SHP77 (cell line): ENCODE results near the gene ARHGAP26.
"Not testable (repeated sequence)": the region's sequence is repeated elsewhere in the genome, so short reads cannot be mapped to it uniquely, and the experiment has no call there.

ENCODE experiments used
- DNase-seq, 2 experiments: peaks; one replicate each; lab custom pipeline; 2025; lab: John Stamatoyannopoulos, UW

The ARHGAP26 gene

DNA sequence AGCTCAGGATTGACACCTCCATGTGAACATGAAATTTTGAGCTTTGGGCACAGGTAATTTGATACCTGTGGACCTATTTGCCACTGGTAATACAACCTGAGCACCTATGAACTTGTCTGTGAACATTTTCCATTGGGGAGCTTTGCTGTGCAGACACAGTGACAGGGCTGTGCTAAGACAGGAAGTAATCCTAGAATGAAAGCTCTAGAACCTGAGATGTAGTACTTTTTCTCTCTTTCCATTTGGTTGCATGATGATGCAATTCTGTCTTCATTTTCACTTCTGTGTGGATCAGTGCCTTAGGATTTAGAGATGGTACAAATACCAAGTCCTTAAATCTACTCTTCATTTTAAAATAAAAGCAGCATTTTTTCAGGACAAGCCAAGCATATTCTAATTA lies 416.4 kb downstream of the ARHGAP26 start:
- no peak for DNase-seq

DNA sequence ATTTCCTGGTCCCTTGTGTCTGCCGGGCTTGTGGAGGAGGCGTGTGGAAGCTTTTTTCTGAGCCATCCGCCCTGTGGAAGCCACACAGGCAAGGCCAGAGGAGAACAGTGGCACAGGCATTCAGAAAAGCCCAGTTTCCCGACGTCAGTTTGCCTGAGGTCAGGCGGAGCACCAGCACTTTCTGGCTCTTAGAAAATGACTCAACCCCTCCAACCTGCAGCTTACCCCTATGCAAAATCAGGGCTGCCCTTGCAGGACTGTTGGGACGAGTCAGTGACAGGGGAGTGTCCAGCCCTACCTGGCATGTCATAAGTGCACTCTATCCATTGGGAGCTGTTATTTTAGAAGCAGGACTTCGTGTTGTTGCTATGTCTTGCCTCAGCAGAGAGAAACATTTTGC lies 417.3 kb downstream of the ARHGAP26 start:
- DNase-seq = no peak

DNA sequence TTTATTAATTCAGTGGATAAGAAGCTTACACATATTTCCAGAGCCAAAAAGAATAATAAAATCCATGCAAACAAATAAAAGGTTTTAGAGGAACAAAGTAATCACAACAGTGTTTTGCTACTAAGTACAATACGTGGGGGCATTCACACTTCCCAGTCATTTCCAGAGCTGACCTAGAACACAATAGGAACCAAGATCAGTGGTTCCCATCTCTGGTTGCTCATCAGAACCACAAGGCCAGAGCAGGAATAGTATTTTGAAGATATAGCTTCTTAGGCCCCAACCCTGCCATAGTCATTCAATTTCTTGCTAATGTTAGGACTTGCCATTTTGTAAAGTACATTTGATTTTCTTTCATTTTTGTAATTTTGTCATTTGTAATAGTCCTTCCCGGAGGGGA lies 417.9 kb downstream of the ARHGAP26 start:
- DNase-seq = no peak

DNA sequence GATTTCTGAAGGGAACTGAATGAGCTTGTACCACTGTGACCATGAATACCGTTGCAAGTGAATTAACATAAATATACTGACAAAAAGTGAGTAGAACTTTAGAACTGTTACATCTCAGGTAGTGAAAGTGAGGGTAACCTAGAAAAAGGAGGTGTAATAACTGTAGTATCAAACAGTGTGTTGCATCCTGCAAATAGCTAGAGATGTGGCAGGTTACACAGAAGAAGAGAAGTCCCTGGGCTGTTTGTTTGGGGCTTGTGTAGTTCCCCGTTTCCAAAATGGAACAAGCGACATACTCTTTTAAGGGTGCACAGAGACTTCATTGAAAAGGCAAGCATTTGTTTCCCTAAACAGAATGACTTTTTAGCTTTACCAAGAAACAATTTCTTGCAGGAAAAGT lies 418.5 kb downstream of the ARHGAP26 start:
- no peak for DNase-seq

DNA sequence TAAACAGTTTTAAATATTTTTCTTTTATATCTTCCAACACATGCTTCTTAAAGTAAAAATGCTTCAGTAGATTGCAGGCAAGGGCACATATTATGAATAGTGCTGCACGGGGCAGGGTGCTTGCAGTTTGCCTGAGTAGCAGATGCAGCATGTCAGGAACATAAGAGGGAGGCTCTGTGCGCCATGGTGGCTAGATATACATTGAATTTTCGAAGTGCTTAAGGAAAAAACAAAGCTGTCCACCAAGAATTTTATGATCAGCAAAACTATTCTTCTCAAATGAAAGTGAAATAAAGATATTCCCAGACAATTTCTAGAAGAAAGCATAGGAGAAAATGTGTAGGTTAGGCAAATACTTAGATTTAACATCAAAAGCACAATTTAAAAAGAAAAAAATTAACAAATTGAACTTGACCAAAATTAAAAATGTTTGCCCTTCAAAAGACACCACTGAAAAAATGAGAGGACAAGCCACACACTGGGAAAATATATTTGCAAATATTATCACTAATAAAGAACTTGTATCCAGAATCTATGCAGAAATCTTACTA lies 420.2 kb downstream of the ARHGAP26 start:
- DNase-seq = no peak

DNA sequence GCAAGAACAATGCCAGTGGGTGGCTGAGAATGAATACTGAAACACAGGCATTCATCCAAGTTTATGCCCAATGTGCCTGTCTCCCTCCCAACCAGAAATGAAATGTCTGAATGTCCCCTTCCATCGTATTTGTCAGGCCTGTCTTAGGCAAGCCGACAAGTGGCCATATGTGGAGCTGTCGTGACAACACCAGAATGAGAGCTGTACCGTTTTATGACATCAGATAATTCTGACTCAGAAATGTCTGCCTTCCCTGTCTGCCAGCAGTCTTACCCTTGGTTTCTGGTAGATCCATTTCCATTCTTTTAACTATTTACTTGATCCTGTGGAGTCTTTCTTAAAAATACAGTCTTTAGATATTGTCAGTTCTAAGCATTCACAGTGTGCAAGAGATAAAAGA lies 421.5 kb downstream of the ARHGAP26 start:
- no peak for DNase-seq

DNA sequence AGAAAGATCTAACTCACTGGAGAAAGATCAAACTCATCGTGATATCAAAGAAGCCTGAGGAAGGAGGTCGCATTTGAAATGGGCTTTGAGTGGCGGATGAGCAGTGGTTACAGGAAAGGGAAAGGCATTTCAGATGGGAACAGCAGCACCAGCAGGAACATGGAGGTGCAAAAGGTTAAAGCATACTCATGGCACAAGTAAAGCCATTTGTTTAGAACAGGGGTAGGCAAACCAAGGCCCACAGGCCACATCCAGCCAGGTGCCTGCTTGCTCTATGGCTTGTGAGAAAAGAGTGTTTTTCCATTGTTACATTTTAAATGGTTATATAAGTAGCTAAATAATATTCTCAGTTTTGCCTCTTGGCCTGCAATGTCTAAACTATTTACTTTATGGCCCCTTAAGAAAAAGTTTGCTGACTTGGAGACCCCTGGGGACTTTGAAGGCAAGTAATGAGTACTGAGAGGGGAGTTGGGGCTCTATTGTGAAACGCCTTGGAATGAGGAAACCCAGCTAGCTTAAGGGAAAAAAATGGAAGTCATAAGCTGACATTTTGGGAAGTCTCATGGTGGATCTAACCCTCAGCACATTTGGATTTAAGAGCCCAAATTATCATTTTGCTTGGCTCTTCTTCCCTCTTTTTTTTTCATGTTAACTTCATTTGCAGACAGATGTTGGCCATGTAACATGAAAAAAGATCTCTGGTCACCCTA lies 422.2 kb downstream of the ARHGAP26 start:
- no peak for DNase-seq

DNA sequence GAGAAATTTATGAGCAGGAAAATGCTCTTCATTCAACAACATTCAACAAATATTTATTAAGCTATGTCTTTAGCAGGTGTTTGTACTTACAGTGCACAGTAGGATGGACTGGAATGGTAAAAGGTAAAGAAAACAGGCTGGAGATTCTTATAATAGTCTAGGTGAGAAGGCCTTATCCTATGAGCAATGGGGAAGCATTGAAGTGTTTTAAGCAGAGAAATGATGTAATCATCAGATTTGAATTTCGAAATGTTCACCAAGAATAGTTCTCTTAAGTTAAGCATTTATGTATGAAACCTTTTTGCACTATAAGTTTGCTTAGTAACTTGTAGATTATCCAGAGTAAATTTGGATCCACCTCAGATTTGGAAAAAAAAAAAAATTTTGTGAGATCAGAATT lies 424.0 kb downstream of the ARHGAP26 start:
- no peak for DNase-seq

DNA sequence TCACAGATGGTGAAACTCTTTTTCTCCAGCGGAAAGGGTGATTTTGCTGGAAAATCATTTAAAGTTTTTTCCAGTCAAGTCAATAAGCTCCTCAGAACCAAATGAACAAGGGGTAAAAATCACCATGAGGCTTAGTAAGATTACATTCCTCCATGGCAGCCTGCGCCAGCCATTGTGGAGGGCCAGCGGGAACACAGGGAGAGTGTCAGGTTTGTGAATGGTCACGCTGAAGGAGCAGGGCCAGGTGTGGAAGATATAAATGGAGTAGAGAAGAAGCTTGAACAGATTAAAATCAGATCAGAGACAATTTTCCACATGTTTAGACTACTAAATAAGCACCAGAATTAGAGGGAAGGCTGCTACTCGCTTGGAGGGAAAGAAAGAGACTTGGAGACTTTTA lies 424.5 kb downstream of the ARHGAP26 start:
- no peak for DNase-seq

DNA sequence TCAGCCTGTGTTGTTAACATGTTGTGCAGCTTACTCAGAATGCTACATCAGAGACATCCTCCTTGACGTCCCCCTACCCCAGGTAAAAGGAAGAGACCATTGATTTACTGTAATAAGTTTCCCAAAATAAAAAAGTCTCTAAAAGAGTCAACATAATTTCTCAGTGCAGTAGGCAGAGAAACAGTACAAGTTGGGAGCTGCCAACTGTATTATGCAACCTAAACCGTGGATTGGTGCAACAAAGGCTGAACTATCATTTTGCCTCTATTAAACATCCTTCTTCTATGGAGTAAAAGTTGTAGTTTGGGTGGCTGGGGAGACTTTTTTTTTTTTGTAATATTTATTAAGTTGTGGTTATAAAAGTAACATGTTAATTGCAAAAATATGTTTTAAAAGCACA lies 425.3 kb downstream of the ARHGAP26 start:
- no peak for DNase-seq

DNA sequence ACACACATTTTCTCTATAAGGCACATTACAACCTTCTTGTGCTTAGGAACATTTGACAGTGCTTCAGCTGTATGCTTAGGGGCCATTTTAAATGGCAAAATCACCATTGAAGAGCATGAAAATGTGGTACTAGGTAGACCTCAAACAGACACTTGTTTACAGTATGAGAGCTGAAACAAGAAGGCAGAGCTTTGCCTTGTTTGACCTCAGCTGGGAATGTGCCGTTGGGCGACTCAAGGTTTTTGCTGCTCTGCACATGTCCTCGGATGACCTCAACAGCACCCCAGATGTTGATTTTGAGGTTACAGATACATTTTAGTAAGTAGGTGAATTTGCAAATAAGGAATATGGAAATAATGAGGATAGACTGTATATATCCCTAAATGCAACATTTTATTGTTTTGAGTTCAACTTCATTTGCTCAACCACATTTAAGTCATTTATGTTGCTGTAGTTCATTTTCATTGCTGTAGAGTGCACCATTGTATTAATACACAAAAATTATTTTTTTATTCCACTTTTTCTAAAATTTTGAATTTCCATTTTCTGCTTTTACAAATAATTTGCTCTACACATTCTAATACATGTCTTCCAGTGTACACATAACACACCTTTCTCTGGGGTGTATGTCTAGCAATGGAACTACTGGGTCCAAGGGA lies 426.6 kb downstream of the ARHGAP26 start:
- DNase-seq = no peak

DNA sequence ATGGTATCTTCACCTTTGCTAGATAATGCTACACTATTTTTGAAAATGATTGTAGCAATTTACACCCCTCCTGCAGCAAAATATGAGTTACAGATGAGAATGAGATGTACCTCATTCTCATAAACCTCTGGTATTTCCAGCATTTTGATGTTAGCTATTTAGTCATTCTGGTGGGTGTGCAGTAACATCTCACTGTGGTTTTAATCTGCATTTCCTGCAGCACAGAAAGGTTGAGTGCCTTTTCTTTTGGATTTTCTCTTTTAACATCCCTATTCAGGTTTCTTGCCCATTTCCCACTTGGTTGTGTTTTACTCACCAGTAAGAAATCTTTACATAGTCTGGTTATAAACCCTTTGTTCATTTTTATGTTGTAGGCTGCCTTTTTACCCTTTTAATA lies 427.1 kb downstream of the ARHGAP26 start:
- no peak for DNase-seq

DNA sequence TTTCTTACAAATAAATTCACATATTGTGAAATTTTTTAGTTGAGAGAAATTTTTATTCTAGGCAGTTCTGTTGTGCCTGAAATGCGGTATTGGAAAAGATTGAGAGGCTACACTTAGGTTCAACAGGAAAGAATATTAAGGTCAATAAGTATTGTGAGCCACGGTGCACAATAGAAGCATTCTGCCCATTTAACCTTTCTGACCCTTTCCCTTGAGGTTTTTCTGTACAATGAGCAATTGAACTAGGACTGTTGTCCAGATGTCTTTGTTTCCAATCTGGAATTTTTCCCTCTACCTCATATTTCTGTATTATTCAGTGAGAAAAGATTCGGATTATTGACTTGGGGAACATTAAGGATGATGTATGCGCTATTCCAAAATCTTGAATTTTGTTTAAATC lies 428.2 kb downstream of the ARHGAP26 start:
- no peak for DNase-seq

DNA sequence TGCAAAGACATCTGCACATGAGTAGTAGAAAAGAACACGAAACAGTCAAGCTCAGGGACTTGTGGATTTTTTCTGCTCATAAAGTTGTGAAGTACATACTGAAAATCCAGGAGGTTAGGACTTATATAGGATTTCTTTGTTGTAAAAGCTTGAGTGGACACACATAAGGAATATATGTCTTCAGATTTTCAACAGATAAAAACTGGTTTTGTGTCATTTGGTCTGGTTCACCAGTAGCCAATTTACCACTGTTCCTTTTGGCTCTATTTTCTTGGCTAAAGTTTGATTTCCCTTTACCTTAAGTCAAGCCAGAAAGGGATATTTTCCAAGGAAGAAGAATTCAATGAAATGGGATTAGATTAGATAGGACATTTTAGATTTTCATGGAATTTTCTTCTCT lies 429.0 kb downstream of the ARHGAP26 start:
- no peak for DNase-seq

DNA sequence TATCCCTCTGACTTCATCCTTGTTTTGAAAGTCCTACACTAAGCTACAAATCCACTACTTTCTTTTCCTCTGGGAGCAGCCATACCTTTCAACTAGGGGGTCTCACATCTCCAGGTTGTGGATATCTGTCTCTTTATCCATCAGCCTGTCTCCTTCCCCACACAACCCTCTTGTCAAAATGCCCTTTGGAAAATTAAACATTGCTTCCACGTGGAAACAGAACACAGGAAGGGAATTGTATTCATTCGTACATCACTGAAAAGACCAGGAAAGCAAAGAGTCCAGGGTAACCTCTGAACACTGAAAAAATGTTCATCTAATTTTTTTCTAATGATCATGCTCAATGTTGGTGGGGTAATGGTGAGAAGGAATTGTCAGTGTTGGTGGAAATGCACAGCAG lies 429.7 kb downstream of the ARHGAP26 start:
- no peak for DNase-seq

DNA sequence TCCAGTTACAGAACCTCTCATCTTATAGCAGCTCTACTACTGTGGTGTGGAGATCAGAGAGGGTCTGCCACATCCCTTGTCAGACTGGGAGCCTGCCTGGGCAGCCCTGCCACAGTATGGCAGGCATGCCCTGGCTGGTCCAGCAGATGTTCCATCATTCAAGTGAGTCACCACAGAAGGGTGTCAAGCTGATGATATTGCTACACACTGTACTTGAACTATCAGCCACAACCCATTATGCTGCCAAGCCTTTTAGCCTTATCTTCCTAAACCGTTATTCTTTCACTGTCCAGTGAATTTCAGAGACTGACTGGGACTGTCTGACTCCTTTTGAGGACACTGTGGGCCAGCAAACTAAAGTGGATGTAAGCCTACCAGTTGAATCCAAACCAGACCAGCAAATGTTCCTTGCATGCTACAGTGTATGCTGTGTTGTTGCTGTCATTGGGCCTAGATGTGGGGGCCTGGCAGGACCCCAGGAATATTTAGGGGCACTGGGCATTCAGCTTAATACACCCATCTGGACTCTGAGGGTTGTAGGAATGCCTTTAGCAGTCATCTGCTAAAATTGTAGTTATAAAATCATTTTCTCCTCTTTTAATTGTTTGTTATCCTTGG lies 430.7 kb downstream of the ARHGAP26 start:
- DNase-seq = peak; percentile 75 to 90

DNA sequence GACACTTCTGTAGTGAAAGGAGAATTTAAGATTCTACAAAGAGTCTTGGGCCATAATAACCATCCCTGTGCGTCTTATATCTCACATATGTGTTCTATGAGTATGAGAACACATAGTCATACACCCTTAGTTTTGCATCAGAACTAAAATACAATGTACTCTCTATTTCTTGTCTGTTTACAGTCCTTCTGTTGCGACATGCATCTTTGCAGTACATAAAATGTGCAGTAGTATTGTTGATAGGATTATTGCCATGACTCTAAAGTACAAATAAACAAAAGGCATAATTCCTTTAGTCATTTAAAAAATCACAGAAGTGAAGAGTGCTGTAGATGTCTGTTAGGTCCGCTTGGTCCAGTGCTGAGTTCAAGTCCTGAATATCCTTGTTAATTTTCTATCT lies 431.4 kb downstream of the ARHGAP26 start:
- DNase-seq = no peak

DNA sequence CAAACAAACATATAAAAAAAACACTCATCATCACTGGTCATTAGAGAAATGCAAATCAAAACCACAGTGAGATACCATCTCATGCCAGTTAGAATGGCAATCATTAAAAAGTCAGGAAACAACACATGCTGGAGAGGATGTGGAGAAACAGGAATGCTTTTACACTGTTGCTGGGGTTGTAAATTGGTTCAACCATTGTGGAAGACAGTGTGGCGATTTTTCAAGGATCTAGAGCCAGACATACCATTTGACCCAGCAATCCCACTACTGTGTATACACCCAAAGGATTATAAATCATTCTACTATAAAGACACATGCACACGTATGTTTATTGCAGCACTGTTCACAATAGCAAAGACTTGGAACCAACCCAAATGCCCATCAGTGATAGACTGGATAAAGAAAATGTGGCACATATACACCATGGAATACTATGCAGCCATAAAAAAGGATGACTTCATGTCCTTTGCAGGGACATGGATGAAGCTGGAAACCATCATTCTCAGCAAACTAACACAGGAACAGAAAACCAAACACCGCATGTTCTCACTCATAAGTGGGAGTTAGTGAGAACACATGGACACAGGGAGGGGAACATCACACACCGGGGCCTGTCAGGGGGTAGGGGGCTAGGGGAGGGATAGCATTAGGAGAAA lies 433.3 kb downstream of the ARHGAP26 start:
- DNase-seq = not testable (repeated sequence)

DNA sequence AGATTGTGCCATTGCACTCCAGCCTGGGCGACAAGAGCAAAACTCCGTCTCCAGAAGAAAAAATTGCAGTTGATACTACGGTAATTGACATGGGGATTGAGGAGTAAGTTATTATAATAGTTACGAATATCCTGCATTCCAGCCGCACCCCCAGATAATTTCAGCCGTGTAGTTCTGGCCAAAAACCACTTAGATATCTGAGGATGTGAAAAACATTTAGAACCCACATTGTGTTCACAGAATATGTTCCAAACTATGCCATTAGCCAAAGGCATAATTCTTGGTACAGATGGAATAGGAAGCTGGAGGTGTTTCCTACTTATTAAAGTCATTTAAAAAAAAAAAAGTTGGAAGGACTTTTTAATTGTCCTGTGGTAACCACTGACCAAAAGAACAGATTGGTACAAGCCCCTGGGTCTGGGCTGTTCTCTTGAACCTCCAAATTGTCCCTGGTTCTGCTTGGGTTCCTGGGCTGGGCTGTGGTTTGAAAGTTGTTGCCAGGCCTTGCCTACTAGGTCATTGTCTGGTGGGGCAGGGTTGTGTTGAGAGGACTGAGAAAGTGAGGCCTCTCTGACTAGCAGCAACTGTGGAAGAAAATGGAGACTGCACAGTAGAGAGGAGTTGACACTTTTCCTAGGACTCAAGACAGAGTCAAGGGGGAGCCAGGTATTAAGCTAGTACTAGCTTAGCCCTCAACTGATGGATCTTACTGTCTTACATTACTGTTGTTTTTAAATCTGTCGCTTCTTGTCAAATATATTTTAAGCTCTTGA lies 434.5 kb downstream of the ARHGAP26 start:
- no peak for DNase-seq

DNA sequence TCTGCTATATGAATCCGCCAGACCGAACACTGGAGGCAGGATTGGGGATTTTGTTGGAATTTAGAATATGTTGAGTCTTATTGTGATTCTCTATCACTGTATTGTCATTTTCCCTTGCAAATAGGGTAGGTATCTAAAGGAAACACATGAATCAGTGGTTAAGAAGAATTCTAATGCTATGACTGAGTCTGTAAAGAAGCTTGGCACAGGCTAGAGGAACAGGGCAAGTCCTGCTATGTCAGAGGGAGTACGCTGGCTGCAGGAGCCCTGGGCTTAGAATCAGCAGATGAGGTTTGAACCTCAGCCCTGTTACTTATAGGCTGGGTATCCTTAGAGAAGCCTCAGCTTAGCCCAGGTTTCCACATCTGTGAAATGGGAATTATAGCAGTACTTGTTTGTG lies 435.2 kb downstream of the ARHGAP26 start:
- DNase-seq = no peak

DNA sequence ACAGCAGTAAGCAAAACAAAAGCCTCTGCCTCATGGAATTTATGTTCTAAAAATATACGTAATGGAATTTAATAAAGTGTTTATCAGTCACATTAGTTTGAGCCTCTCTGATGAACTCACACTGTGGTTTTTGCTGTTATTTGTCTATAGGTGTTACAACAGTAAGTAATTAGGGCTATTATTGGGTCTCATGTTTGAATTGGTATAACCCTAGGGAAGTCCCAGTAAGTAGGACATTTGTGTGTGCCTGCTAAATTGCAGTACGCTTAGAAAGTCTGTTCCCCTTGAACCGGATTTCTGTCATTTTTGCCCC lies 435.7 kb downstream of the ARHGAP26 start:
- DNase-seq = no peak
